ENCODE measurements around the gene AP3B2. TPM values are rescaled to one million over a fixed set of nuclear protein-coding genes. Genes with fewer than 3 reads are reported as not detected.

AP3B2 gene
- polyA plus RNA-seq, 1 experiment, result 0.22 TPM

GRCh38 chr15:82698711-82699345 is 10.8 kb downstream of the AP3B2 start:
- H3K9me3 ChIP-seq (ENCODE audit: control insufficient read depth, insufficient read depth, low read length), result no peaks in the 10 kb centered on the region; the same call in 1 of the 2 replicates
- ChIA-PET POLR2A (no interaction called here), CTCF (no interaction called here)
- DNase-seq (ENCODE audit: low read depth, low spot score), result no peak
- H3K27me3 ChIP-seq (ENCODE audit: control insufficient read depth, insufficient read depth, low read length), result peaks cover 2% of the 10 kb centered on the region
- no peak overlapping the region for H3K27ac ChIP-seq (ENCODE audit: low read depth, low read length)
- H3K4me3 ChIP-seq (ENCODE audit: low read depth, low read length), result no peak overlapping the region
- TF ChIP-seq CTCF (IDR thresholded peaks at IDR 0.05; ENCODE audit: low read depth, low read length), result no peak

GRCh38 chr15:82697735-82698407 is 11.8 kb downstream of the AP3B2 start:
- DNase-seq (ENCODE audit: low read depth, low spot score), result no peak
- ChIA-PET CTCF (no interaction called here), POLR2A (no interaction called here)
- TF ChIP-seq CTCF (IDR thresholded peaks at IDR 0.05; ENCODE audit: low read depth, low read length), result no peak
- Histone ChIP-seq H3K27me3 (ENCODE audit: control insufficient read depth, insufficient read depth, low read length) (peaks cover 2% of the 10 kb centered on the region), H3K27ac (ENCODE audit: low read depth, low read length) (no peak overlapping the region), H3K9me3 (ENCODE audit: control insufficient read depth, insufficient read depth, low read length) (no peaks in the 10 kb centered on the region; the same call in 1 of the 2 replicates), H3K4me3 (ENCODE audit: low read depth, low read length) (no peak overlapping the region)

- CTCF ChIA-PET, result no interaction called here
- Histone ChIP-seq H3K9me3 (ENCODE audit: control insufficient read depth, insufficient read depth, low read length) (no peaks in the 10 kb centered on the region; the same call in 1 of the 2 replicates), H3K27me3 (ENCODE audit: control insufficient read depth, insufficient read depth, low read length) (no peaks in the 10 kb centered on the region), H3K4me3 (ENCODE audit: low read depth, low read length) (no peak overlapping the region), H3K27ac (ENCODE audit: low read depth, low read length) (no peak overlapping the region)
- TF ChIP-seq CTCF (IDR thresholded peaks at IDR 0.05; ENCODE audit: low read depth, low read length), result no peak
- DNase-seq (ENCODE audit: low read depth, low spot score), result no peak
- POLR2A ChIA-PET, result no interaction called here
Observed at GRCh38 chr15:82692171-82692570, 17.5 kb downstream of the AP3B2 start.

GRCh38 chr15:82689147-82689546 is 20.5 kb downstream of the AP3B2 start:
- ChIA-PET CTCF (no interaction called here), POLR2A (no interaction called here)
- no peak for DNase-seq (ENCODE audit: low read depth, low spot score)
- TF ChIP-seq CTCF (IDR thresholded peaks at IDR 0.05; ENCODE audit: low read depth, low read length), result no peak
- Histone ChIP-seq H3K9me3 (ENCODE audit: control insufficient read depth, insufficient read depth, low read length) (no peaks in the 10 kb centered on the region; the same call in 1 of the 2 replicates), H3K27ac (ENCODE audit: low read depth, low read length) (no peak overlapping the region), H3K27me3 (ENCODE audit: control insufficient read depth, insufficient read depth, low read length) (no peaks in the 10 kb centered on the region), H3K4me3 (ENCODE audit: low read depth, low read length) (no peak overlapping the region)

GRCh38 chr15:82688691-82689090 is 21.0 kb downstream of the AP3B2 start:
- no peaks in the 10 kb centered on the region; the same call in 1 of the 2 replicates for H3K9me3 ChIP-seq (ENCODE audit: control insufficient read depth, insufficient read depth, low read length)
- no peak for TF ChIP-seq CTCF (IDR thresholded peaks at IDR 0.05; ENCODE audit: low read depth, low read length)
- POLR2A ChIA-PET, result no interaction called here
- no peaks in the 10 kb centered on the region for H3K27me3 ChIP-seq (ENCODE audit: control insufficient read depth, insufficient read depth, low read length)
- CTCF ChIA-PET, result no interaction called here
- no peak for DNase-seq (ENCODE audit: low read depth, low spot score)
- no peak overlapping the region for H3K4me3 ChIP-seq (ENCODE audit: low read depth, low read length)
- H3K27ac ChIP-seq (ENCODE audit: low read depth, low read length), result no peak overlapping the region
